ENCODE results near the gene LY86. TPM values are rescaled to one million over a fixed set of nuclear protein-coding genes. Genes with fewer than 3 reads are reported as not detected.

The LY86 gene
- polyA plus RNA-seq, 3 donors from 2014 or later, result 3.2 to 26.3 (median 17.1) TPM

DNA sequence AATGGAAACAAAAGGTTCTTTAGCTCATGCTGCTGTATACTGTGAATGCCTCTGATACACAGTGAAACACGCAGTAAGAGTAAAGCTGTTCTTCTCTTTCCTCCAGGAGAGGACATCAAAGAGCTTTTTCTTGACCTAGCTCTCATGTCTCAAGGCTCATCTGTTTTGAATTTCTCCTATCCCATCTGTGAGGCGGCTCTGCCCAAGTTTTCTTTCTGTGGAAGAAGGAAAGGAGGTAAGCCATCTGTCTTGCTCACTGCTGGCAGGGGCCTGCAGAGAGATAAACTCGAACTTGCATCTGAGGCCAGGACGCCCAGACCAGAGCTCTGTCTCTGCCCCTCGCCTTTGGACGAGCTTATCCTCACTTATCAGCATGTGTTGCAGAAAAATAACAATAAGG lies 37.7 kb downstream of the LY86 start:
- no peaks in the 10 kb centered on the region for H3K4me1 Mint-ChIP-seq

DNA sequence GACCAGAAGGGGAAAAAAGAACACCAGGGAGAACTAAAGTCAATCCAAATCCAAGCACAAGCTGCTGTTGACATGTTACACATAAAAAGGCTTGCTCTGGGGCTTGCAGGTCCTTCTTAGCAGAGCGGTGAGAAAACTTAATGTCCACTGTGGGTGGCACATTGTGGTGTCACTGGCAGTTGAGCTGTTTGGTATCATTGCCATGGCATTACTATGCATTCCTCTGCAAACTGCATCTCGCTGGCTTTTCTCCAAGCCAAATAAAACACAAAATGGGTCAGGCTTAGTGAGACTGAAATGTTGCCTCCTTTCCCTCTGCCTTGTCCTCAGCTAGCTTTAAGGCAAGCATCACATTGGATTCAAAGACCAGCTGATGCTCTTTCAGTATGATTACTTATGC lies 40.9 kb downstream of the LY86 start:
- Mint-ChIP-seq H3K4me3 (no peak overlapping the region), H3K36me3 (peaks cover 0 to 3% (median 0%) of the 10 kb centered on the region in 3 donors), H3K27ac (no peak overlapping the region), H3K4me1 (peaks cover 2 to 5% of the 10 kb centered on the region in 2 donors), H3K27me3 (ENCODE audit: low read depth in 3 of 3) (peaks cover 0 to 5% (median 2%) of the 10 kb centered on the region in 3 donors), H3K9me3 (no peaks in the 10 kb centered on the region)
- no peak for DNase-seq

More for the DNA sequence above, 37.7 kb downstream of the LY86 start:
- H3K27me3 Mint-ChIP-seq (ENCODE audit: low read depth in 3 of 3), result peaks cover 0 to 5% (median 0%) of the 10 kb centered on the region in 3 donors
- no peak overlapping the region for H3K27ac Mint-ChIP-seq
- H3K9me3 Mint-ChIP-seq, result no peaks in the 10 kb centered on the region
- no peak for DNase-seq
- H3K36me3 Mint-ChIP-seq, result peaks cover 0 to 3% (median 0%) of the 10 kb centered on the region in 3 donors
- H3K4me3 Mint-ChIP-seq, result no peak overlapping the region

DNA sequence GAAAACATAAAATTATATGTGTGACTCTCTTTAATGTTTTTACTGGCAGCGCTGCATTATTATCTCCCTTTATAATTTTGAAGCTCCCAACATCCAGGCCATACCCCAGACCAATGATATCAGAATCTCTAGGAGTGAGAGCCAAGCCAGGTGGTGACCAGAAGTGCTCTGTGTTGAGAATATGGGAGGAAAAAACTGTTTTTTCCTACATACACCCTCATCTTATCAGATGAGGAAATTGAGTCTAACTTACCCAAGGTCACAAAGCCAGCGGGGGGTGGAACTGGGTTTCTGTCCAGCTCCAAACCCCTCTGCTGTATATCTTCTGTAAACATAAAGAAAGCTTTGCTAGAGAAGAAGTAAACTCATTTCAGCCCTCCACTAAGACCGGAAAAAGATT lies 42.5 kb downstream of the LY86 start:
- no peak overlapping the region for H3K27ac Mint-ChIP-seq

DNA sequence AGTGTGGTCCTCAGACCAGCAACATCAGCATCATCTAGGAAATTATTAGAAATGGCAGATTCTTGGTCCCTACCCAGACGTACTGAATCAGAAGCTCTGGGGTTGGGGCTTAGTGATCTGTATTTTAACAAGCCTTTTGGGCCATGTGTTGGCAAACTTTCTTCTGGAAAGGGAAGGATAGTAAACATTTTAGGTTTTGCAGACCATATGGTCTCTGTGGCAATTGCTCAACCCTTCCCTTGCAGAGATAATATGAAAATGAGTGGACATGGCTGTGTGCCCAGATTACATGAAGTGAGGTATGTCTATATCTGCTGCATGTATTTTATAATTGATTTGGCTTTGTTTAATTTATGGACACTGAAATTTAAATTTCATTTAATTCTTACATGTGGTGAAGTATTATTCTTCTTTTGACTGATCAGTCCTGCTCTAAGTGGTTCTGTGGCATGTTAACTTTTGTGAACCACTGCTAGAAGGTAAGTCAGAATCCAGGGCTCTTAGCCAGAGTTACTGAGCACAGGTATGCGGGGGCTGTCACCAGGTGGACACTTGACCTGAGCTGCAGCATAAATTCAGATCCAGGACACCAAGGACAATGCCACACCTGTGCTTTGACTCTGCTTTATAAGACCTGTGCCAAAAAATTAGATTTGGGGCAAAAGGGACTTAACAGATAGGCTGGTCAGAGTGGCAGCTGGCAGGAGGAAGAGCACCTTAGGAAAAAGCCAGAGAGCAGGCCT lies 43.2 kb downstream of the LY86 start:
- Mint-ChIP-seq H3K4me3 (no peak overlapping the region), H3K9me3 (no peaks in the 10 kb centered on the region), H3K27ac (no peak overlapping the region), H3K4me1 (peaks cover 3 to 9% of the 10 kb centered on the region in 2 donors), H3K27me3 (ENCODE audit: low read depth in 3 of 3) (peaks cover 0 to 6% (median 2%) of the 10 kb centered on the region in 3 donors), H3K36me3 (peaks cover 0 to 3% (median 0%) of the 10 kb centered on the region in 3 donors)
- no peak for DNase-seq

More for the DNA sequence above, 42.5 kb downstream of the LY86 start:
- Mint-ChIP-seq H3K9me3 (no peaks in the 10 kb centered on the region), H3K4me1 (peaks cover 3 to 9% of the 10 kb centered on the region in 2 donors), H3K27me3 (ENCODE audit: low read depth in 3 of 3) (peaks cover 0 to 6% (median 2%) of the 10 kb centered on the region in 3 donors), H3K36me3 (peaks cover 0 to 3% (median 0%) of the 10 kb centered on the region in 3 donors), H3K4me3 (no peak overlapping the region)
- no peak for DNase-seq

DNA sequence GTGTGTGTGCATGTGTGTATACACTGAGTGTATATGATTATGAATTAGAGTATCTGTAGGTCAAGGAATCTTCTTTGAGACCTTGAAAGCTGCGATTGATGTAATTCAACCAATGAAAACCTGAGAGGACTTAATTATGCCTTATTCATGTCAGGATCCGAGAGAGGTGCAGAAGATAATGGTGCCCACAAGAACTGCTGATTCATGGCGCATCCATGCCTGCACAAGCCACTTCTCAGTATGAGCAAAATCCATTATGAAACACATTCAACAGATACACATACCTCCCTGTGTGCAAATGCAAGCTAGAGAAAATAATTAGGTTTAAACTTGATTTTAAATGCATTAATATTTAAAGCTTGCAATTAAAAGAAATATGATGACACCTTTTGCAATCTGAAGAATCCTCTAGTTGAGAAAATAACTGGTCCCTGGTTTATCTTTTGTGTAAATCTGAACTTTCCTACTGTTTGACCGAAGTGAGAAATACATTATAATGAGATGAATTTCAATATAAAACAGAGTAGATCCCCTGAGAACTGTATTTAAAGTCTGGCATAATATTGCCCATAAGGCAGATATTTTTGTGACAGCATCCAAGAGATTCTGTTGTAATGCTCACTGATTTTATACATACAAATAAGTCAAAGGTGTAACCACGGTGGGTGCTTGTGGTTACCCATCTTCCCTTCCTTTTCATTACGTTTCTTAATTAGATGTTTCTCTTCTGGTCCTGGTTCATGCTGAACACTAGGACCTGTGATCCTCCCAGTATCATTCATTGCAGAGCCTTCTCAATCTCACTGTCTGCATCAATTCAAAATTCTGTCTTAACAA lies 45.6 kb downstream of the LY86 start:
- H3K27ac Mint-ChIP-seq, result no peak overlapping the region

DNA sequence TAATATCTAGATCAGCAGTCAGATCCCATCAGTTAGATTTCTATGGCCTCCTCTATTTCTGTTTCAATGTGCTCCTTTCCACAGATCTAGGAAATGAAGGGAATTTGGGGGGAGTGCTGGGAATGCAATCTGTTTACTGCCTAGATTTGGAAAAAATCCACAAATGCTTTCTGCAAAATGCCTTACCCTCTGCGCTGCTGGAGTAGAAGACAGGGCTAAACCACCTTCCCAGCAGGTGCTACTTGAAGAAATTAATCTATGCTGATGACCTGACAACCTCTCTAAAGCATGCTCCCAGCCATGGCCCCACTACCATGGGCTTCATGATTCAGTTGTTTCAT lies 46.2 kb downstream of the LY86 start:
- peaks cover 0 to 2% (median 0%) of the 10 kb centered on the region in 6 donors for H3K9me3 Mint-ChIP-seq
- no peak for DNase-seq
- H3K27ac Mint-ChIP-seq, result no peak overlapping the region
- peaks cover 3 to 9% of the 10 kb centered on the region in 2 donors for H3K4me1 Mint-ChIP-seq
- H3K4me3 Mint-ChIP-seq, result no peak overlapping the region
- H3K36me3 Mint-ChIP-seq, result no peaks in the 10 kb centered on the region
- peaks cover 0 to 6% (median 3%) of the 10 kb centered on the region in 3 donors for H3K27me3 Mint-ChIP-seq (ENCODE audit: low read depth in 3 of 3)

More for the DNA sequence above, 45.6 kb downstream of the LY86 start:
- no peaks in the 10 kb centered on the region for H3K9me3 Mint-ChIP-seq
- H3K27me3 Mint-ChIP-seq (ENCODE audit: low read depth in 3 of 3), result peaks cover 0 to 6% (median 0%) of the 10 kb centered on the region in 3 donors
- no peak overlapping the region for H3K4me3 Mint-ChIP-seq
- no peaks in the 10 kb centered on the region for H3K36me3 Mint-ChIP-seq
- H3K4me1 Mint-ChIP-seq, result peaks cover 3 to 9% of the 10 kb centered on the region in 2 donors
- DNase-seq, result no peak

DNA sequence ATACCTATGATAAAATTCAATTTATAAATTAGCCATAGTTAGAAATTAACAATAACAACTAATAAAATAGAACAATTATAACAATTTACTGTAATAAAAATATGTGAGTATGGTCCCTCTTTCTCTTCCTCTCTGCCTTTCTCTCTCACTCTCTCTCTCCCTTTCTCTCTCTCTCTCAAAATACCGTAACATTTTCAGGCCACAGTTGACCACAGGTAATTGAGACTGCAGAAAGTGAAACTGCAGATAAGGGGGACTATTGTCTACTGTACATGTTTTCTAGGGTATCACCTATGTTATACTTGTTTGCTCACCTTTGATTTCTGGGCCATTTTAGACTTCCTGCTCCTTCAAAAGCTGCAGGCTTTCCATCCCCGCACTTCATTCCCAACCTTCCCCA lies 46.8 kb downstream of the LY86 start:
- H3K36me3 Mint-ChIP-seq, result no peaks in the 10 kb centered on the region
- no peak overlapping the region for H3K4me3 Mint-ChIP-seq
- H3K27ac Mint-ChIP-seq, result no peak overlapping the region
- H3K27me3 Mint-ChIP-seq (ENCODE audit: low read depth in 3 of 3), result peaks cover 0 to 6% (median 3%) of the 10 kb centered on the region in 3 donors
- DNase-seq, result no peak
- peaks cover 0 to 2% (median 0%) of the 10 kb centered on the region in 6 donors for H3K9me3 Mint-ChIP-seq
- H3K4me1 Mint-ChIP-seq, result peaks cover 3 to 9% of the 10 kb centered on the region in 2 donors

DNA sequence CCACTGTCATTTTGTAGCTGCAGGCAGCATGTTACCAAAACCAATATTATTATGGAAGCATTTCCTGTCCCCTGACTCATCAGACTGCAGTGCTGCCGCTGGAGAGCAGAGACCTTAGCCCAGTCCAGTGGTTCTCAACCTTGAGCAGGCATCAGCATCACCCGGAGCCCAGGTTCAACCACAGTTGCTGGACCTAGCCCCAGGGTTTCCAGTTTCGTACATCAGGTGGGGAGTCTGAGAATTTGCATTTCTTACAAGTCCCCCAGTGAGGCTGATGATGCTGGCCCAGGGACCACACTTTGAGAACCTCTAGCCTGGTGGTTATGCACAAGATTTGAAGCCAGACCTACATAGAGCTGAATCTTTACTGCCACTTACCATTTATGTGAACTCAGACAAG lies 47.3 kb downstream of the LY86 start:
- H3K27ac Mint-ChIP-seq, result no peak overlapping the region
- no peak for DNase-seq
- peaks cover 3 to 9% of the 10 kb centered on the region in 2 donors for H3K4me1 Mint-ChIP-seq
- no peak overlapping the region for H3K4me3 Mint-ChIP-seq
- H3K27me3 Mint-ChIP-seq (ENCODE audit: low read depth in 3 of 3), result peaks cover 0 to 6% (median 3%) of the 10 kb centered on the region in 3 donors
- no peaks in the 10 kb centered on the region for H3K36me3 Mint-ChIP-seq
- H3K9me3 Mint-ChIP-seq, result peaks cover 0 to 2% (median 0%) of the 10 kb centered on the region in 6 donors

DNA sequence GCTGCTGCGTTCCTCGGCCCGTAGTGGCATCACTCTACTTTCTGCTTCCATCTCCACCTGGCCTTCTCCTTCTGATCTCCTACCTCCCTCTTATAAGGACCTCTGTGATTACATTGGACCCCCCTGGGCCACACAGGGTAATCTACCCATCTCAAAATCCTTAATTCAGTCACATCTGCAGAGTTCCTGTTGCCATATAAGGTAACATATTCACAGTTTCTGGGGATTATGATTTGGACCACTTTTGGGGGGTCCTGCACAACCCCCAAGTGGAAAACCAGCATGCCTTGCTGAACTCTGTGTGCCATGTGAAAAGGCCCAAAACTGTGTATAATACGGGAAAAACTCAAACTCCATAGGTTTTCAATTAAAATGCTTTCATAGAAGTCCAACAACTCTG lies 51.1 kb downstream of the LY86 start:
- H3K9me3 Mint-ChIP-seq, result peaks cover 0 to 2% (median 0%) of the 10 kb centered on the region in 6 donors
- no peak for DNase-seq
- no peak overlapping the region for H3K4me3 Mint-ChIP-seq
- H3K27me3 Mint-ChIP-seq (ENCODE audit: low read depth in 3 of 3), result peaks cover 0 to 3% (median 0%) of the 10 kb centered on the region in 3 donors
- H3K36me3 Mint-ChIP-seq, result no peaks in the 10 kb centered on the region
- no peak overlapping the region for H3K27ac Mint-ChIP-seq
- H3K4me1 Mint-ChIP-seq, result peaks cover under 1 to 2% of the 10 kb centered on the region in 2 donors

DNA sequence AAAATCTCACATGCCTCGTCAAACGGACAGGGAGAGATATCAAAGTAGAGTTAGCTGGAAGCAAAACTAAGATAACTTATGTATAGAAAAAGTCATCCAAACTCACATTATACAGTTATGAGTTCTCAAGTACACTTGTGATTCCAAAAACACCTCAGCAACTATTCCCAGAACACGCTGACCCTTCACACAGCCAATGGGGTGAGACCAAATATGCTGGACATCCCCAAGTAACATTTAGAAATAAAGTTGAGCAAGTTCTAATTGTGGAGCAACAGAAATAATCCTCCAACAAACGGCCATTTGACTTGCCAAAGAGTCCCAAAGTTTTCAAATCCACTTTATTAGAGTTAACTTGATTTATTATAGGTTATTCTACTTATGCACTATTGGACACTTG lies 52.4 kb downstream of the LY86 start:
- DNase-seq, result no peak
- no peak overlapping the region for H3K4me3 Mint-ChIP-seq
- H3K36me3 Mint-ChIP-seq, result no peaks in the 10 kb centered on the region
- H3K9me3 Mint-ChIP-seq, result peaks cover 0 to 2% (median 0%) of the 10 kb centered on the region in 6 donors
- no peaks in the 10 kb centered on the region for H3K4me1 Mint-ChIP-seq
- H3K27me3 Mint-ChIP-seq (ENCODE audit: low read depth in 3 of 3), result peaks cover 0 to 3% (median 0%) of the 10 kb centered on the region in 3 donors
- H3K27ac Mint-ChIP-seq, result no peak overlapping the region

DNA sequence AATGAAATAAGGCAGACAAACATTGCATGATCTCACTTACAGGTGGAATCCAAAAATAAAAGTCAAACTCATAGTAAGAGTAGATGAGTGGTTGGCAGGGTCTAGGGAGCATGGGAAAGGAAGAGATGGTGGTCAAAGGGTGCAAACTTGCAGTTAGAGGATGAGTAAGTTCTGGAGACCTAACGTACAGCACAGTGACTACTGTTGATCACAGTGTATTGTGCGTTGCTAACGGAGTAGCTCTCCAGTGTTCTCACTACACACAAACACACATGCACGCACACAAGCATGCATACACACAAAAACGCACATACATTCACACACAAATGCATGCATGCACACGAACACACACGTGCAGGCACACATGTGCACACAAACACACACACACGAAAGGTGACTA lies 54.9 kb downstream of the LY86 start:
- H3K36me3 Mint-ChIP-seq, result no peaks in the 10 kb centered on the region
- H3K27me3 Mint-ChIP-seq (ENCODE audit: low read depth in 3 of 3), result peaks cover 0 to 3% (median 0%) of the 10 kb centered on the region in 3 donors
- no peaks in the 10 kb centered on the region for H3K4me1 Mint-ChIP-seq
- H3K27ac Mint-ChIP-seq, result no peak overlapping the region
- H3K4me3 Mint-ChIP-seq, result no peak overlapping the region
- DNase-seq, result no peak
- peaks cover 0 to 2% (median 0%) of the 10 kb centered on the region in 6 donors for H3K9me3 Mint-ChIP-seq

DNA sequence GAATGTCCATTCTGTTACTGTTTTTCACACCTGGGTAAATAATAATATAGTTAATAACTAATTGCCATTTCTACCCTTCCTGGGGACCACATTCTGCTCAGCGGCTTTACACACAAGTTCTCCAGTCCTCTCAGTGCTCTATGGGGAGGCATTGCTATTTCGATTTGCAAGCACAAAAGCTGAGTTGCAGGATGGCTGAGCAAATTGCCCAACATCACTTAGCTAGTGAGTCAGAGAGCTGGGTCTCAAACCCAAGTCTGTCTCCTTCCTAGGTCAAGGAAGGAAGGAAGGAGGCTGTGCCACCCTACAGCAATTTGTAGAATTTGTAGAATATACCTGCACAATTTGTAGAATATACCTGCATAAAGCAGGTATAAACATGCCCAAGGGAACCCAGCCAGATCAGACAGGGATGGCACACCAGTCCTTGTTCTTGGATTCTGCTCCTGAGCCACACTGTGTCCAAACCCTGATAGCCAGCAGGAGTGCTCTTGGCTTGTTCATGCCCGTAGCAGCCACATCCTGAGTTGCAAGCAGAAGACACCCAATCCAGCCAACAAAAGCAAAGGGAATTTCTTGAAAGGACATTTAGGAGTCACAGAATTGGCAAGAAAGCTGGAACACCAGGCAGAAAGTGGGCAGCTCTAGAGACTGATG lies 56.9 kb downstream of the LY86 start:
- H3K4me3 Mint-ChIP-seq, result no peak overlapping the region

DNA sequence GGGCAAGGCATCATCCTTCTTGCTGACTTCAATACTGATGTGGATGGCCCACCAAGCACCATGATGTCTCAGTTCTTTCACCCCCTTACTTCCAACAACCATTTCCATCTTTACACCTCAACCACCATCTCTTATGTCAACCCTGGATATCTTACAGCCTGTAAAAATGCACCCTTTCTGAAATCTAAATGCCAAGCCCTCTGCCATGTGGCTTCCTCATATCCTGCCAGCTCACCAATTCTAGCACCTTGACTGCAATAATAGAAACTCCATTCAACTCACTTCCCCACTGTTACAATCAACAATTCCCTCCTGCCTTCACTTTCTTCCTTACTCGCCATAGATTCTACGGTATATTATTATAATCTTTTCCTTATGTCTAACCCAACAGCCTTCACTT lies 57.9 kb downstream of the LY86 start:
- H3K4me3 Mint-ChIP-seq, result no peak overlapping the region
- H3K27ac Mint-ChIP-seq, result no peak overlapping the region
- no peaks in the 10 kb centered on the region for H3K27me3 Mint-ChIP-seq (ENCODE audit: low read depth in 3 of 3)
- DNase-seq, result no peak
- H3K9me3 Mint-ChIP-seq, result no peaks in the 10 kb centered on the region
- no peaks in the 10 kb centered on the region for H3K4me1 Mint-ChIP-seq
- no peaks in the 10 kb centered on the region for H3K36me3 Mint-ChIP-seq

More for the DNA sequence above, 56.9 kb downstream of the LY86 start:
- no peaks in the 10 kb centered on the region for H3K4me1 Mint-ChIP-seq
- no peak for DNase-seq
- no peaks in the 10 kb centered on the region for H3K36me3 Mint-ChIP-seq
- no peaks in the 10 kb centered on the region for H3K27me3 Mint-ChIP-seq (ENCODE audit: low read depth in 3 of 3)
- no peaks in the 10 kb centered on the region for H3K9me3 Mint-ChIP-seq
- H3K27ac Mint-ChIP-seq, result no peak overlapping the region

DNA sequence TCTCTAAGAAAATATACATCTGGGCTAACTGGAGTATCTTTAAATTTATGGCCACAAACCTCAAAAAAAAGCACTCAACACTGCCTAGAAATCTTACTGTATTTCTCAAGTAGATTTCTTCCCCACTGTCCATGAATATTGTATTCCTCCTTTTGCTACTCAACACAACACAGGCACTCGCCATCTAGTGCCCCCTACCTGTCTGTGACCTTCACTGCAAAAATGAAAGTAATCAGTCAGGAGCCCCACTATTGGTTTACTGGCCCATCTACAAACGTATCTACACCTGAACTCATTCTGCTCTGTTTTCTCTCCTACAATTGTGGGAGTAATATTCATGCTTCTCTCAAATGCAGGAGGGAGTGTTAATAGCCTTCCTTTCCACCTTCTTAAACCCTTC lies 58.3 kb downstream of the LY86 start:
- no peak for DNase-seq
- no peaks in the 10 kb centered on the region for H3K4me1 Mint-ChIP-seq

More for the DNA sequence above, 58.3 kb downstream of the LY86 start:
- Mint-ChIP-seq H3K4me3 (no peak overlapping the region), H3K27me3 (ENCODE audit: low read depth in 3 of 3) (no peaks in the 10 kb centered on the region), H3K36me3 (no peaks in the 10 kb centered on the region), H3K9me3 (no peaks in the 10 kb centered on the region), H3K27ac (no peak overlapping the region)

Data from immature natural killer cell (primary cell).